ENCODE measurements around the gene KRI1.
"Not testable (repeated sequence)": the region's sequence is repeated elsewhere in the genome, so short reads cannot be mapped to it uniquely, and the experiment has no call there.

GRCh38 chr19:10573793-10574192 lies 8.0 kb upstream of the KRI1 start:
- TF ChIP-seq CTCF (IDR thresholded peaks at IDR 0.05; ENCODE audit: extremely low read depth in 1 of 2, insufficient read depth in 1 of 2, low read depth in 1 of 2, low read length in 2 of 2); POLR2AphosphoS5 (IDR thresholded peaks at IDR 0.05; ENCODE audit: insufficient read depth, low read depth, low read length); POLR2A (IDR thresholded peaks at IDR 0.05; ENCODE audit: low read depth, low read length); JUN (IDR thresholded peaks at IDR 0.05; ENCODE audit: borderline replicate concordance, insufficient read depth, insufficient read length, low read depth): not testable (repeated sequence)
